OCI-LY1 (cell line): ENCODE measurements around the gene TNS4.

ENCODE experiments used
- CTCF ChIP-seq: fragments of 200-600 bp; sonication (generic), shearing (Covaris generic); IDR thresholded peaks from 2 replicates; pipeline ENCODE4 v1.5.1; 2017; ENCODE audit warnings: mild to moderate bottlenecking, antibody characterized with exemption, low read length, moderate library complexity, mixed read lengths
- EZH2 ChIP-seq: fragments of 200-600 bp; sonication (generic), shearing (Covaris generic); IDR thresholded peaks from 2 replicates; pipeline ENCODE4 v1.8.0; 2017; ENCODE audit warnings: borderline replicate concordance, mixed run types, mild to moderate bottlenecking, antibody characterized with exemption, low read length, moderate library complexity, mixed read lengths

DNA sequence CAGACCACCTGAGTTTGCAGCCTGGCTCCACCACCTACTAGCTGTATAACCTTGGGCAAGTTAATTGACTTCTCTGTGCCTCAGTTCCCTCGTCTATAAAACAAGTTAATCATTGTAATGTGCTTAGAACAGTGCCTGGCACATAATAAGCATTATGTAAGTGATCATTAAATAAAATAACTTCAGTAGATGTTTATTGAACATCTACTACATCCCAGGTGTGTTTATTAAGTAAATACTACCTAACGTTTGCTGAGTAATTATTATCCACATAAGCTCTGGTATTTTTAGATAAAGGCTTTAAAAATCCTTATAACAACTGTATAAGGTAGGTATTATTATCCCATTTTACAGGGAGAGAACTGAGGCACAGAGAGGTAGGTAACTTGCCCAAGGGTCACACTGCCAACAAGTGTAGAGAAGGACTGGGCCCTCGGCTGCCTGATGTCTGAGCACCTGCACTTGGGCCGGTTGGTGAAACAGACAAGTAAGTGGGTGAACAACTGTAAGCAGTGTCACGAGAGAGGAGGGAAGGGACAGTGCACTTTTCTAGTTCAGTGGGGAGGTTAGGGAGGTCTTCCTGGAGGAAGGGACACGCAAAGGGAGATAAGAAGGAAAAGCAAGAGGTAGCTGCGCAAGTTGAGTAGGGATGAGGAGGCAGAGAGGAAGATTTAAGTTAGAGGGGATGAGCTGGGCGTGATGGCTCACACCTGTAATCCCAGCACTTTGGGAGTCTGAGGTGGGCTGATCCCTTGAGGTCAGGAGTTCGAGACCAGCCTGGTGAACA lies 4.6 kb downstream of the TNS4 start:
- TF ChIP-seq CTCF: no peak
- no peak for TF ChIP-seq EZH2
